ENCODE results near the gene MYH6.

GRCh38 chr14:23415821-23416778 is 8.0 kb upstream of the MYH6 start:
- TF ChIP-seq POLR2A (IDR thresholded peaks at IDR 0.05) (no peak), CTCF (IDR thresholded peaks at IDR 0.05) (no peak)
